ENCODE data around the gene ZNF841.

DNA sequence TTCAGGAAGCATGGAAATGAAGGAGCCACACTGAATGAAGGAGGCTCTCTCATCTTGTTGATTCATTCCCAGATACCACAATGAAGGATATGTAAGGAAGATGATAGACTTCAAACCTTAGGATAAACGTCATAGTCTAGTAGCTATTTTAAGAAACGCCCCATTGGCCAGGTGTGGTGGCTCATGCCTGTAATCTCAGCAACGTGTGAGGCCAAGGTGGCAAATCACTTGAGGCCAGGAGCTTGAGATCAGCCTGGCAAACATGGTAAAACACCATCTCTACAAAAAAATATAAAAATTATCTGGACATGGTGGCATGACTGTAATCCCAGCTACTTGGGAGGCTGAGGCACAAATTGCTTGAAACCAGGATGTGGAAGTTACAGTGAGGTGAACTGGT is 17.1 kb upstream of the ZNF841 start:
- TF ChIP-seq EZH2phosphoT487 (IDR thresholded peaks at IDR 0.05; ENCODE audit: borderline replicate concordance), result no peak
- no peak for TF ChIP-seq CTCF (conservative IDR thresholded peaks at IDR 0.05; ENCODE audit: low read length)
